Liver (tissue), 9 donors: ENCODE results near the gene NAA50. TPM values are rescaled to one million over a fixed set of nuclear protein-coding genes. Genes with fewer than 3 reads are reported as not detected.

Experiments used
- DNase-seq: peaks from one replicate; pipeline ENCODE4 v3.0.0-alpha.2; 2017; ENCODE audit warnings: low spot score
- H3K27ac ChIP-seq, 2 donors: one replicate each; pipeline ENCODE4 v1.7.0; 2013; ENCODE audit warnings: inconsistent platforms in 2 of 2, low read length in 2 of 2, control low read depth in 1 of 2, low read depth in 1 of 2, mild to moderate bottlenecking in 1 of 2
- H3K27me3 ChIP-seq, 4 donors: one replicate each; pipeline versions ENCODE4 v1.6.1 to v1.7.0; 2013; ENCODE audit warnings: low read length in 3 of 4, inconsistent platforms in 1 of 4, mild to moderate bottlenecking in 1 of 4, moderate library complexity in 1 of 4; ENCODE audit not compliant: control insufficient read depth in 4 of 4, insufficient read depth in 4 of 4
- H3K36me3 ChIP-seq, 4 donors: one replicate each; pipeline versions ENCODE4 v1.6.1 to v1.7.0; 2013; ENCODE audit warnings: low read length in 3 of 4, mild to moderate bottlenecking in 3 of 4, low read depth in 1 of 4, moderate library complexity in 1 of 4; ENCODE audit not compliant: control insufficient read depth in 4 of 4, insufficient read depth in 3 of 4
- H3K4me1 ChIP-seq, 4 donors: one replicate each; pipeline versions ENCODE4 v1.6.1 to v1.7.0; 2013; ENCODE audit warnings: low read length in 3 of 4, mild to moderate bottlenecking in 3 of 4, moderate library complexity in 1 of 4; ENCODE audit not compliant: control insufficient read depth in 4 of 4, insufficient read depth in 4 of 4
- H3K4me3 ChIP-seq, 3 donors: one replicate each; pipeline versions ENCODE4 v1.6.1 to v1.7.0; 2013; ENCODE audit warnings: low read length in 3 of 3, control low read depth in 1 of 3, low read depth in 1 of 3, mild to moderate bottlenecking in 1 of 3
- H3K9ac ChIP-seq, 2 donors: one replicate each; pipeline ENCODE4 v1.7.0; 2013; ENCODE audit warnings: low read length in 2 of 2, mild to moderate bottlenecking in 2 of 2, moderate library complexity in 2 of 2, control low read depth in 1 of 2, low read depth in 1 of 2
- H3K9me3 ChIP-seq, 4 donors: one replicate each; pipeline versions ENCODE4 v1.6.1 to v1.7.0; 2013; ENCODE audit warnings: low read length in 3 of 4; ENCODE audit not compliant: control insufficient read depth in 4 of 4
- ATF3 ChIP-seq: IDR thresholded peaks from 2 replicates; pipeline ENCODE4 v1.6.1; 2016; ENCODE audit warnings: antibody characterized with exemption
- CTCF ChIP-seq: fragments of 150-350 bp; IDR thresholded peaks from 2 replicates; pipeline ENCODE4 v1.5.1; 2017; ENCODE audit warnings: improper control_type of control experiment, low read depth, low read length; ENCODE audit not compliant: missing input control
- EGR1 ChIP-seq, 2 donors: IDR thresholded peaks; 2 replicates each; pipeline ENCODE4 v1.6.1; 2016 to 2018; ENCODE audit warnings: antibody characterized with exemption in 2 of 2, low read depth in 2 of 2
- FOXA1 ChIP-seq: IDR thresholded peaks from 2 replicates; pipeline ENCODE4 v1.6.1; 2016; ENCODE audit warnings: antibody characterized with exemption
- FOXA2 ChIP-seq: IDR thresholded peaks from 2 replicates; pipeline ENCODE4 v1.6.1; 2016; ENCODE audit warnings: antibody characterized with exemption
- GABPA ChIP-seq, 2 donors: IDR thresholded peaks in 1 of 2; conservative IDR thresholded peaks in 1 of 2; 2 replicates each; pipeline ENCODE4 v1.6.1; 2016; ENCODE audit warnings: antibody characterized with exemption in 2 of 2, mild to moderate bottlenecking in 1 of 2, moderate library complexity in 1 of 2
- HNF4A ChIP-seq, 2 donors: conservative IDR thresholded peaks; 2 replicates each; pipeline ENCODE4 v1.6.1; 2016; ENCODE audit warnings: antibody characterized with exemption in 2 of 2, mild to moderate bottlenecking in 2 of 2
- HNF4G ChIP-seq: IDR thresholded peaks from 2 replicates; pipeline ENCODE4 v1.6.1; 2016; ENCODE audit warnings: antibody characterized with exemption
- JUND ChIP-seq, 2 donors: IDR thresholded peaks; 2 replicates each; pipeline ENCODE4 v1.6.1; 2016; ENCODE audit warnings: antibody characterized with exemption in 2 of 2
- MAX ChIP-seq: IDR thresholded peaks from 2 replicates; pipeline ENCODE4 v1.6.1; 2016; ENCODE audit warnings: antibody characterized with exemption
- NR2F2 ChIP-seq: IDR thresholded peaks from 2 replicates; pipeline ENCODE4 v1.6.1; 2016; ENCODE audit warnings: antibody characterized with exemption
- RAD21 ChIP-seq, 2 donors: IDR thresholded peaks; 2 replicates each; pipeline ENCODE4 v1.6.1; 2016; ENCODE audit warnings: antibody characterized with exemption in 2 of 2, mild to moderate bottlenecking in 2 of 2
- REST ChIP-seq: IDR thresholded peaks from 2 replicates; pipeline ENCODE4 v1.6.1; 2016; ENCODE audit warnings: antibody characterized with exemption, mild to moderate bottlenecking
- RXRA ChIP-seq, 2 donors: IDR thresholded peaks; 2 replicates each; pipeline ENCODE4 v1.6.1; 2017 to 2018; ENCODE audit warnings: antibody characterized with exemption in 2 of 2, mild to moderate bottlenecking in 1 of 2
- SP1 ChIP-seq: IDR thresholded peaks from 2 replicates; pipeline ENCODE4 v1.6.1; 2018; ENCODE audit warnings: antibody characterized with exemption, mild to moderate bottlenecking
- TAF1 ChIP-seq: conservative IDR thresholded peaks from 2 replicates; pipeline ENCODE4 v1.6.1; 2016; ENCODE audit warnings: antibody characterized with exemption, mild to moderate bottlenecking
- YY1 ChIP-seq: IDR thresholded peaks from 2 replicates; pipeline ENCODE4 v1.6.1; 2016; ENCODE audit warnings: antibody characterized with exemption, mild to moderate bottlenecking
- ZBTB33 ChIP-seq: IDR thresholded peaks from 2 replicates; pipeline ENCODE4 v1.6.1; 2016; ENCODE audit warnings: antibody characterized with exemption
- WGBS: extraction: QIAGEN DNeasy Blood & Tissue Kit; methylation state at CpG from one replicate; pipeline ENCODE4 v1.1.7; 2013; 5-methylcytosine and 5-hydroxymethylcytosine counted together
- polyA plus RNA-seq, 2 donors: library from polyadenylated mRNA; stranded (reverse) in 1 of 2; unstranded in 1 of 2; fragments of 200-250 nt in 1 of 2; fragments of >200 nt in 1 of 2; fragmentation: Nextera tagmentation in 1 of 2; extraction: Ambion mirVana in 1 of 2; gene quantifications; one replicate each; pipeline versions ENCODE4 v1.2.1 to v1.2.3, GENCODE V29; 2013 to 2015
- total RNA-seq, 2 donors: library from RNA; depleted of rRNA; stranded (reverse); fragments of >200 nt; gene quantifications; one replicate each; pipeline ENCODE4 v1.2.3, GENCODE V29; 2014
- donor health status: healthy.
- donor health status: healthy.
- donor health status: healthy.
- donor health status: healthy.
- donor health status: healthy.

The NAA50 gene
- total and polyA plus RNA-seq, 4 donors, result 37.3 to 162 (median 73.9) TPM

- H3K9ac ChIP-seq, result no peak overlapping the region
- WGBS, result 60% methylated on average over 3 of the region's 3 CpGs
- no peaks in the 10 kb centered on the region for H3K27me3 ChIP-seq
- no peak for DNase-seq
- TF ChIP-seq HNF4G (no peak), SP1 (no peak), FOXA2 (no peak), TAF1 (no peak), FOXA1 (no peak), YY1 (no peak), REST (no peak), GABPA (IDR thresholded peaks at IDR 0.05 in 1 of 2, conservative IDR thresholded peaks at IDR 0.05 in 1 of 2) (no peak), RXRA (IDR thresholded peaks at IDR 0.05) (peak; percentile 59 to 61), HNF4A (conservative IDR thresholded peaks at IDR 0.05) (peak; percentile 17 to 44)
- no peak overlapping the region for H3K4me3 ChIP-seq
- peak overlapping the region in 1 of 2 donors; percentile 3 for H3K27ac ChIP-seq
- H3K36me3 ChIP-seq, result peaks cover 0 to 2% (median 0%) of the 10 kb centered on the region in 4 donors
- H3K9me3 ChIP-seq, result no peaks in the 10 kb centered on the region
- H3K4me1 ChIP-seq, result peaks cover 8 to 52% (median 49%) of the 10 kb centered on the region in 4 donors
Measured at GRCh38 chr3:113690482-113690881, 55.6 kb downstream of the NAA50 start.

- 30% methylated on average over 2 of the region's 2 CpGs for WGBS
- Histone ChIP-seq H3K27ac (peak overlapping the region in 1 of 2 donors; percentile 23), H3K4me3 (peak overlapping the region in 1 of 3 donors; percentile 9), H3K4me1 (peaks cover 4 to 32% (median 29%) of the 10 kb centered on the region in 4 donors), H3K9ac (no peak overlapping the region), H3K36me3 (peaks cover 0 to 2% (median 0%) of the 10 kb centered on the region in 4 donors), H3K9me3 (no peaks in the 10 kb centered on the region), H3K27me3 (no peaks in the 10 kb centered on the region)
- TF ChIP-seq ZBTB33 (peak; percentile 33), GABPA (IDR thresholded peaks at IDR 0.05 in 1 of 2, conservative IDR thresholded peaks at IDR 0.05 in 1 of 2) (no peak), NR2F2 (no peak), HNF4A (conservative IDR thresholded peaks at IDR 0.05) (peak; percentile 48 to 60), RAD21 (IDR thresholded peaks at IDR 0.05) (peak; percentile 67 to 70), REST (peak; percentile 68), YY1 (peak; percentile 70), FOXA2 (peak; percentile 34), SP1 (peak; percentile 76), TAF1 (no peak), MAX (peak; percentile 60), FOXA1 (no peak), RXRA (IDR thresholded peaks at IDR 0.05) (peak; percentile 27 to 72), EGR1 (IDR thresholded peaks at IDR 0.05; ENCODE audit: low read depth in 2 of 2) (peak in 1 of 2 donors; percentile 60), CTCF (no peak), JUND (IDR thresholded peaks at IDR 0.05) (peak in 1 of 2 donors; percentile 14), ATF3 (peak; percentile 43), HNF4G (no peak)
- no peak for DNase-seq
Measured at GRCh38 chr3:113685956-113686721, 59.9 kb downstream of the NAA50 start.
